Gastrocnemius medialis (tissue), 4 donors: ENCODE data around the gene RAD18. TPM values are rescaled to one million over a fixed set of nuclear protein-coding genes. Genes with fewer than 3 reads are reported as not detected.

Source experiments
- ATAC-seq, 2 donors: fragments of 150-250 bp; one replicate each; pipeline ENCODE4 v1.9.1; 2016
- DNase-seq, 2 donors: peaks; one replicate each; pipeline ENCODE4 v3.0.0-alpha.2; 2019
- H3K27ac ChIP-seq, 4 donors: fragments of 200-600 bp; sonication (generic); 1 replicate in 1 of 4; 2 replicates in 3 of 4; pipeline ENCODE4 v1.5.1; 2016 to 2018; ENCODE audit warnings: mild to moderate bottlenecking in 2 of 4, moderate library complexity in 1 of 4
- H3K27me3 ChIP-seq, 3 donors: fragments of 200-600 bp; sonication (generic) in 2 of 3; 1 replicate in 1 of 3; 2 replicates in 2 of 3; pipeline versions ENCODE4 v1.5.1 to v1.6.0; 2016 to 2019; ENCODE audit warnings: mild to moderate bottlenecking in 1 of 3, moderate library complexity in 1 of 3
- H3K36me3 ChIP-seq, 2 donors: fragments of 200-600 bp; sonication (generic) in 1 of 2; one replicate each; pipeline ENCODE4 v1.5.1; 2017 to 2018
- H3K4me1 ChIP-seq, 2 donors: fragments of 200-600 bp; sonication (generic) in 1 of 2; one replicate each; pipeline ENCODE4 v1.5.1; 2016 to 2017; ENCODE audit warnings: mild to moderate bottlenecking in 2 of 2
- H3K4me3 ChIP-seq, 4 donors: fragments of 200-600 bp; sonication (generic) in 3 of 4; 1 replicate in 1 of 4; 2 replicates in 3 of 4; pipeline ENCODE4 v1.5.1; 2016 to 2019; ENCODE audit warnings: mild to moderate bottlenecking in 2 of 4
- H3K9me3 ChIP-seq, 3 donors: fragments of 200-600 bp; sonication (generic) in 2 of 3; 1 replicate in 1 of 3; 2 replicates in 2 of 3; pipeline ENCODE4 v1.5.1; 2016 to 2019
- POLR2A ChIP-seq, 2 donors: fragments of 450-650 bp; IDR thresholded peaks; one replicate each; pipeline ENCODE4 v1.6.1; 2017; ENCODE audit warnings: antibody characterized with exemption in 2 of 2, mild to moderate bottlenecking in 2 of 2, moderate library complexity in 2 of 2
- in situ Hi-C, 4 donors: fragments of 200-750 bp; cut with MboI; loops; one replicate each; pipeline versions ENCODE4 v1.15.0 to v1.8.0; 2017; ENCODE audit warnings: low sequenced_read_pairs in 4 of 4
- intact Hi-C: fragments of 100-400 bp; cut with DNase I; formaldehyde crosslinking; loops from one replicate; pipeline ENCODE4 v1.15.1; 2023; ENCODE audit warnings: low total_unique reads
- total RNA-seq, 4 donors: library from RNA; depleted of rRNA; stranded (reverse); fragments of >200 nt; gene quantifications; one replicate each; pipeline versions ENCODE4 v1.1.0 to v1.2.3, GENCODE V29; 2016
- TF ChIP-seq, protein P1 (sequence below), 5 experiments: fragments of 450-650 bp in 3 of 5; fragments of 200-600 bp in 2 of 5; sonication (generic) in 2 of 5; IDR thresholded peaks in 4 of 5; conservative IDR thresholded peaks in 1 of 5; 1 replicate in 4 of 5; 2 replicates in 1 of 5; pipeline ENCODE4 v1.5.1; 2016 to 2019; ENCODE audit warnings: antibody characterized with exemption in 5 of 5, mild to moderate bottlenecking in 3 of 5, moderate library complexity in 3 of 5

Gene RAD18
- total RNA-seq, 4 donors from 2014 or later: 1.8 to 5.8 (median 2.3) TPM

DNA sequence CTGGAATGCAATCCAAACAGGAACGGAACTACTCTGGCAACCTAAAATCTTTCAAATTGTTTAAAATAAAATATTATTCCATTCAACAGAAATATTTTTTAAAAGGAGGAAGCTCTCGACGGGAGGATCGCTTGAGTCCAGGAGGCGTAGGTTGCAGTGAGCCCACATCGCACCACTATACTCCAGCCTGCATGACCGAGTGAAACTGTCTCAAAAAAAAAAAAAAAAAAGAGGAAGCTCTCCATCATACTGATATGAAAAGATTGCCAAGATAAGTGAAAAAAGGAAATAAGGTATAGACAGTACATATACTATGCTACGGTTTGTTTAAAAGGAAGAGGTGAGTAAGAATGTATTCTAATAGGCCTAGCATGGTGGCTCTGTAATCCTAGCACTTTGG lies 3.6 kb downstream of the RAD18 start:
- TF ChIP-seq, protein P1, sequence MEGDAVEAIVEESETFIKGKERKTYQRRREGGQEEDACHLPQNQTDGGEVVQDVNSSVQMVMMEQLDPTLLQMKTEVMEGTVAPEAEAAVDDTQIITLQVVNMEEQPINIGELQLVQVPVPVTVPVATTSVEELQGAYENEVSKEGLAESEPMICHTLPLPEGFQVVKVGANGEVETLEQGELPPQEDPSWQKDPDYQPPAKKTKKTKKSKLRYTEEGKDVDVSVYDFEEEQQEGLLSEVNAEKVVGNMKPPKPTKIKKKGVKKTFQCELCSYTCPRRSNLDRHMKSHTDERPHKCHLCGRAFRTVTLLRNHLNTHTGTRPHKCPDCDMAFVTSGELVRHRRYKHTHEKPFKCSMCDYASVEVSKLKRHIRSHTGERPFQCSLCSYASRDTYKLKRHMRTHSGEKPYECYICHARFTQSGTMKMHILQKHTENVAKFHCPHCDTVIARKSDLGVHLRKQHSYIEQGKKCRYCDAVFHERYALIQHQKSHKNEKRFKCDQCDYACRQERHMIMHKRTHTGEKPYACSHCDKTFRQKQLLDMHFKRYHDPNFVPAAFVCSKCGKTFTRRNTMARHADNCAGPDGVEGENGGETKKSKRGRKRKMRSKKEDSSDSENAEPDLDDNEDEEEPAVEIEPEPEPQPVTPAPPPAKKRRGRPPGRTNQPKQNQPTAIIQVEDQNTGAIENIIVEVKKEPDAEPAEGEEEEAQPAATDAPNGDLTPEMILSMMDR (IDR thresholded peaks at IDR 0.05 in 4 of 5, conservative IDR thresholded peaks at IDR 0.05 in 1 of 5): no peak
- no peak for TF ChIP-seq POLR2A (IDR thresholded peaks at IDR 0.05)
- no peak for DNase-seq
- in situ Hi-C loops (no loop called here), intact Hi-C loops (loop anchor here (5.0 to 10.0 kb wide), 2 partner anchors 293 to 685 kb away; partner anchors contain the start of gene MTMR14)
- Histone ChIP-seq H3K4me3 (no peak overlapping the region), H3K4me1 (peaks cover 7 to 9% of the 10 kb centered on the region in 2 donors), H3K27ac (no peak overlapping the region), H3K27me3 (no peaks in the 10 kb centered on the region), H3K9me3 (no peaks in the 10 kb centered on the region), H3K36me3 (peaks cover 0 to 4% of the 10 kb centered on the region in 2 donors)
- ATAC-seq: no peak

DNA sequence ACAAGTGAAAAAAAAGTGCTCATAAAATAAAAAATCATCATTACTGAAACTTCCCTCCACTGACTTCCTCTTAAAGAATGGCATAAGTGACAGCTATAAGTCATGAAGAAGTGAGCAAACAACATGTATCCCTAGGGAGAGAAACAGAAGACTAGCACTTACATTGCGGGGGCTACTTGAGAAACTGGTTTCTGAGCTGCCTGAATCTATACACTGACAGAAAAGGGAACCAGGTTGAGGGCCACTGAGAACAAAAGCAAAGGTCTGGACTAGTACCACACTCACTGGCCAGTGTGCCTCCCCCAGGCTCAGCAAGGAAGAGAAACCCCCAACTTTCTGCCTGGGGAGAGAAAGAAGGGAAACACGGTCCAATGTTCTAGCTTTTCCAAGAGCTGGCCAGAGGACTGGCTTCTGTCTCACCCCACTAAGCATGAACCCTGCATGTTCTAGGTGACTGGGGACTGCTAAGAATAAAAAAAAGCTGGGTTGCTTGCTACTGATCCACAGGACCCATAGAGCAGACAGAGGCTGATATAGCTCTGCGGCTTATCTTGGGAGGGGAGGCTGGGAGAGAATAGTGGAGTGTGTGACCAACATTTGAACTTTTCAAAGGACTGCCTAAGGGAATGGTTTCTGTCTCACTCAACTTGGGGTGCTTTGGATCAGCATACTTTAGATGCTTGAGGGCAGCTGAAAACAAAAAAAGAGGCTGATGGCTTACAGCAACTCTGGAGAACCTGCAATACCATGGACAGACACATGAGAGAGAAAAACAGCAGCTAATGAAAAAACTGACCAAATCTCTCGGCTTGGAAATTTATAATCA lies 8.1 kb downstream of the RAD18 start:
- in situ Hi-C loops: no loop called here
- Histone ChIP-seq H3K36me3 (peaks cover 0 to 4% of the 10 kb centered on the region in 2 donors), H3K4me3 (no peak overlapping the region), H3K27ac (no peak overlapping the region), H3K27me3 (no peaks in the 10 kb centered on the region), H3K9me3 (no peaks in the 10 kb centered on the region), H3K4me1 (no peaks in the 10 kb centered on the region)
- DNase-seq (no peak), ATAC-seq (no peak)
- intact Hi-C loops: no loop called here
- TF ChIP-seq, protein P1 (IDR thresholded peaks at IDR 0.05 in 4 of 5, conservative IDR thresholded peaks at IDR 0.05 in 1 of 5): no peak
- no peak for TF ChIP-seq POLR2A (IDR thresholded peaks at IDR 0.05)

DNA sequence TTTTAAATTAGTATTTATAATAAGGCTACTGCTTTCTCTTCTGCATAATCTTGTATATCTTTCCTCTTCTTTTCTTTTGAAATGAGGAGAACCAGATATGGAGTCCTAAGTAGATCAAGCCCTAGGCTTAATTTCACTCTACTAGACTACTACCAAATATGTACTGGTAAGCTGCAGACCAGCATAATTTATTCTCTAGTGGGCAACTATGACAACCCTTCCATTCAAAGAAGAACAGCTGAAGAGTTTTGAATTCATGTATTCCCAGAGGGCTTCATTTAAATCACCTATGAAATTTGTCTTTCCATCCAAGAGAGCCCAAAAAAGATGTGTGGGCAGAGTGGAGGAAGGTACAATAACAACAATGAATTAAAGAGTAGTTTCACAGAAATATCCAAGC lies 10.0 kb downstream of the RAD18 start:
- ATAC-seq (no peak), DNase-seq (no peak)
- TF ChIP-seq POLR2A (IDR thresholded peaks at IDR 0.05): no peak
- TF ChIP-seq, protein P1 (IDR thresholded peaks at IDR 0.05 in 4 of 5, conservative IDR thresholded peaks at IDR 0.05 in 1 of 5): no peak
- in situ Hi-C loops (no loop called here), intact Hi-C loops (no loop called here)
- H3K4me1 ChIP-seq: no peaks in the 10 kb centered on the region
- H3K4me3 ChIP-seq: no peak overlapping the region
- peaks cover 0 to 4% of the 10 kb centered on the region in 2 donors for H3K36me3 ChIP-seq
- no peaks in the 10 kb centered on the region for H3K9me3 ChIP-seq
- no peak overlapping the region for H3K27ac ChIP-seq
- H3K27me3 ChIP-seq: no peaks in the 10 kb centered on the region

DNA sequence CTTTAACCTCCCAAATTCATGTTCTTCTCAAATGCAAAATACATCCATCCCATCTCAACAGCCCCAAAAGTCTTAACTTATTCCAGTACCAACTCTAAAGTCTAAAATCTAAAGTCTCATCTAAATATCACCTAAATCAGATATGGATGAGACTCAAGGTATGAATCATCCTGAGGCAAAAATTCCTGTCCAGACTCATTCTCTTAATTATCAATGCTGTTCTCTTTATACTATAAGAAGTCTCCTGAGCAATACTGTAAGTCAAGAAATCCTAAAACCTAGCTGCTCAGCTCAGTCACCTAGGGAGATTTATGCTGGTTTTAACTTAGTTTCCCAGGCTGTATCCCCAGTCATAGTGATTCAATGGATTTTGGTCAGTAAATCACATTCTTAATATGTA lies 11.1 kb downstream of the RAD18 start:
- Histone ChIP-seq H3K27ac (no peak overlapping the region), H3K4me3 (no peak overlapping the region), H3K27me3 (no peaks in the 10 kb centered on the region), H3K9me3 (no peaks in the 10 kb centered on the region), H3K4me1 (no peaks in the 10 kb centered on the region), H3K36me3 (no peaks in the 10 kb centered on the region)
- in situ Hi-C loops (no loop called here), intact Hi-C loops (no loop called here)
- ATAC-seq (no peak), DNase-seq (no peak)
- no peak for TF ChIP-seq POLR2A (IDR thresholded peaks at IDR 0.05)
- TF ChIP-seq, protein P1 (IDR thresholded peaks at IDR 0.05 in 4 of 5, conservative IDR thresholded peaks at IDR 0.05 in 1 of 5): no peak
